WTC11 (cell line): ENCODE data around the gene RPH3AL. TPM values are rescaled to one million over a fixed set of nuclear protein-coding genes. Genes with fewer than 3 reads are reported as not detected.
"Not testable (repeated sequence)": the region's sequence is repeated elsewhere in the genome, so short reads cannot be mapped to it uniquely, and the experiment has no call there.

ENCODE experiments used
- ATAC-seq: fragments of 200-7000 bp; cut with Tn5 transposase; 2 replicates; pipeline ENCODE4 v1.10.0; 2021; ENCODE audit warnings: mild to moderate bottlenecking, moderate library complexity
- CTCF ChIA-PET: fragments of 300-600 bp; sonication (Branson Sonifier 250); formaldehyde crosslinking; loops from one replicate; lab custom pipeline; 2021; ENCODE audit warnings: antibody characterized with exemption; lab: Charles Lee
- POLR2A ChIA-PET: fragments of 350-600 bp; sonication (Branson Sonifier 250); formaldehyde crosslinking; loops from one replicate; lab custom pipeline; 2021; ENCODE audit warnings: antibody characterized with exemption; lab: Charles Lee
- DNase-seq: peaks from one replicate; pipeline ENCODE4 v3.0.0; 2021; ENCODE audit warnings: low spot score
- H3K27ac Mint-ChIP-seq: 2 replicates; pipeline ENCODE4 v1.8.0; 2021; ENCODE audit warnings: mixed read lengths
- H3K27me3 Mint-ChIP-seq: 2 replicates; pipeline ENCODE4 v1.8.0; 2021; ENCODE audit warnings: low read depth, mild to moderate bottlenecking, moderate library complexity, mixed read lengths
- H3K36me3 Mint-ChIP-seq: 2 replicates; pipeline ENCODE4 v1.8.0; 2021; ENCODE audit warnings: mixed read lengths
- H3K4me1 Mint-ChIP-seq: 2 replicates; pipeline ENCODE4 v1.8.0; 2022; ENCODE audit warnings: mixed read lengths
- H3K4me3 Mint-ChIP-seq: 2 replicates; pipeline ENCODE4 v1.8.0; 2021; ENCODE audit warnings: mild to moderate bottlenecking, moderate library complexity, mixed read lengths
- H3K9me3 Mint-ChIP-seq: 2 replicates; pipeline ENCODE4 v1.8.0; 2021; ENCODE audit warnings: mixed read lengths
- EMX1 ChIP-seq: fragments of 250-450 bp; sonication (Bioruptor Pico); IDR thresholded peaks from 2 replicates; pipeline ENCODE4 v1.8.0; 2021; ENCODE audit warnings: mild to moderate bottlenecking
- ETV6 ChIP-seq: sonication (generic); formaldehyde crosslinking; IDR thresholded peaks from 2 replicates; pipeline ENCODE4 v1.8.1; 2022; ENCODE audit warnings: mild to moderate bottlenecking, missing genetic modification reagents
- FOXJ3 ChIP-seq: sonication (generic); formaldehyde crosslinking; IDR thresholded peaks from 2 replicates; pipeline ENCODE4 v1.9.0; 2021; ENCODE audit warnings: missing genetic modification reagents, mild to moderate bottlenecking, borderline replicate concordance
- JAZF1 ChIP-seq: fragments of 250-450 bp; sonication (Bioruptor Pico); IDR thresholded peaks from 2 replicates; pipeline ENCODE4 v1.9.0; 2021; ENCODE audit warnings: moderate library complexity, mild to moderate bottlenecking, inconsistent platforms
- KAT7 ChIP-seq: sonication (generic); formaldehyde crosslinking; IDR thresholded peaks from 2 replicates; pipeline ENCODE4 v1.8.1; 2023; ENCODE audit warnings: missing genetic modification reagents, mild to moderate bottlenecking, borderline replicate concordance
- NFE2L1 ChIP-seq: sonication (generic); formaldehyde crosslinking; IDR thresholded peaks from 2 replicates; pipeline ENCODE4 v1.8.1; 2023; ENCODE audit warnings: missing genetic modification reagents
- NFYB ChIP-seq: sonication (generic); formaldehyde crosslinking; conservative IDR thresholded peaks from 2 replicates; pipeline ENCODE4 v1.8.0; 2022; ENCODE audit warnings: low read depth, missing genetic modification reagents
- PRRX2 ChIP-seq: fragments of 250-450 bp; sonication (Bioruptor Pico); IDR thresholded peaks from 2 replicates; pipeline ENCODE4 v1.8.0; 2021; ENCODE audit warnings: mild to moderate bottlenecking
- TEAD4 ChIP-seq: sonication (generic); formaldehyde crosslinking; IDR thresholded peaks from 2 replicates; pipeline ENCODE4 v1.8.0; 2022; ENCODE audit warnings: mild to moderate bottlenecking, missing genetic modification reagents
- ZBTB21 ChIP-seq: sonication (generic); formaldehyde crosslinking; IDR thresholded peaks from 2 replicates; pipeline ENCODE4 v1.8.1; 2023; ENCODE audit warnings: mild to moderate bottlenecking, missing genetic modification reagents, borderline replicate concordance
- ZNF317 ChIP-seq: sonication (generic); formaldehyde crosslinking; IDR thresholded peaks from 2 replicates; pipeline ENCODE4 v1.8.1; 2023; ENCODE audit warnings: low read depth, mild to moderate bottlenecking, moderate library complexity, missing genetic modification reagents, borderline replicate concordance
- ZNF423 ChIP-seq: fragments of 250-450 bp; sonication (Bioruptor Pico); IDR thresholded peaks from 2 replicates; pipeline ENCODE4 v2.1.2; 2022; ENCODE audit warnings: mild to moderate bottlenecking, moderate library complexity
- total RNA-seq: library from RNA; stranded (reverse); gene quantifications from 3 replicates; pipeline ENCODE4 v1.2.3, GENCODE V29; 2021
- TF ChIP-seq, protein P1 (sequence below): fragments of 250-450 bp; sonication (Bioruptor Pico); IDR thresholded peaks from 2 replicates; pipeline ENCODE4 v1.9.0; 2021; ENCODE audit warnings: mild to moderate bottlenecking
- TF ChIP-seq, protein P2 (sequence below): sonication (generic); formaldehyde crosslinking; IDR thresholded peaks from 2 replicates; pipeline ENCODE4 v1.8.1; 2023; ENCODE audit warnings: mild to moderate bottlenecking, missing genetic modification reagents, borderline replicate concordance
- TF ChIP-seq, protein P3 (sequence below): fragments of 250-450 bp; sonication (Bioruptor Pico); IDR thresholded peaks from 2 replicates; pipeline ENCODE4 v1.9.0; 2021; ENCODE audit warnings: mild to moderate bottlenecking
- TF ChIP-seq, protein P4 (sequence below): fragments of 200-600 bp; IDR thresholded peaks from 2 replicates; pipeline ENCODE4 v1.8.0; 2022; ENCODE audit warnings: antibody characterized with exemption
- TF ChIP-seq, protein P5 (sequence below): fragments of 250-450 bp; sonication (Bioruptor Pico); IDR thresholded peaks from 2 replicates; pipeline ENCODE4 v2.1.2; 2022; ENCODE audit warnings: mild to moderate bottlenecking, moderate library complexity
- TF ChIP-seq, protein P6 (sequence below): sonication (generic); formaldehyde crosslinking; conservative IDR thresholded peaks from 2 replicates; pipeline ENCODE4 v1.8.1; 2022; ENCODE audit warnings: mild to moderate bottlenecking, missing genetic modification reagents
- TF ChIP-seq, protein P7 (sequence below): fragments of 250-450 bp; sonication (Bioruptor Pico); IDR thresholded peaks from 2 replicates; pipeline ENCODE4 v1.9.0; 2021; ENCODE audit warnings: moderate library complexity, mild to moderate bottlenecking, inconsistent platforms, borderline replicate concordance

RPH3AL gene
- total RNA-seq, 1 experiment from 2014 or later, result 2.0 TPM

DNA sequence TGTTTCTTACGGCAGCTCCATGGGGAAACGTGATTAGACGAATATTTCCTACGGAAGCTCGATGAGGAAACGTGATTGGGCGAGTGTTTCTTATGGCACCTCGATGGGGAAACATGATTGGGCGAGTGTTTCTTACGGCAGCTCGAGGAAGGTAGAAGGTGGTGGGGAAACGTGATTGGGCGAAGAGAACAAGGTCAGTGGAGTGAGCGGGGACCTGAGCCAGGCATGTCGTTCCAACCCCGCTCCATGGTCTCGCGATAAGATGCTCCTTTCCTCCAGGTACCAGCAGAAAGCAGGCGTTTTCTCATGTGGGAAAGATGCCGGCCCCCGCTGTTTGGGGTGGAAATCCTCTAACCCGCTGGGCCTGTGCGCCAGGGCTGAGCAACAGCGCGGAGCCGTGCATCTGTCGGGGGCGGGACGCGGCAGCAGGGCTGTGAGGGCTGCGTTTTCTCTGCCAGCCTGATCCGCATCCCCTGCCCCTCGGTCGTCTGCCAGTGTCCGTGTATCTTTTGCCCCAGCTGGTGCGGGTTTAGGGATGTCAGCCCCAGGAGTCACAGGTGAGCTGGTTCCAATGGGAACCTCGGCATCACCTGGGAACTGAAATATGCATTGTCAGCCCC, 145.6 kb downstream of the RPH3AL start:
- ATAC-seq, result no peak
- DNase-seq, result no peak
- H3K9me3 Mint-ChIP-seq, result peaks cover 13% of the 10 kb centered on the region
- H3K4me3 Mint-ChIP-seq, result no peak overlapping the region
- H3K4me1 Mint-ChIP-seq, result no peaks in the 10 kb centered on the region; the same call in 1 of the 2 replicates
- CTCF ChIA-PET, result interaction anchor here (1.1 to 1.2 kb wide), 2 partner anchors 42 to 102 kb away, joined by 3 read pairs; no protein-coding TSS in a partner anchor
- H3K27me3 Mint-ChIP-seq, result peaks cover 11% of the 10 kb centered on the region
- H3K27ac Mint-ChIP-seq, result no peak overlapping the region
- peaks cover 8% of the 10 kb centered on the region for H3K36me3 Mint-ChIP-seq
- TF ChIP-seq, protein P1, sequence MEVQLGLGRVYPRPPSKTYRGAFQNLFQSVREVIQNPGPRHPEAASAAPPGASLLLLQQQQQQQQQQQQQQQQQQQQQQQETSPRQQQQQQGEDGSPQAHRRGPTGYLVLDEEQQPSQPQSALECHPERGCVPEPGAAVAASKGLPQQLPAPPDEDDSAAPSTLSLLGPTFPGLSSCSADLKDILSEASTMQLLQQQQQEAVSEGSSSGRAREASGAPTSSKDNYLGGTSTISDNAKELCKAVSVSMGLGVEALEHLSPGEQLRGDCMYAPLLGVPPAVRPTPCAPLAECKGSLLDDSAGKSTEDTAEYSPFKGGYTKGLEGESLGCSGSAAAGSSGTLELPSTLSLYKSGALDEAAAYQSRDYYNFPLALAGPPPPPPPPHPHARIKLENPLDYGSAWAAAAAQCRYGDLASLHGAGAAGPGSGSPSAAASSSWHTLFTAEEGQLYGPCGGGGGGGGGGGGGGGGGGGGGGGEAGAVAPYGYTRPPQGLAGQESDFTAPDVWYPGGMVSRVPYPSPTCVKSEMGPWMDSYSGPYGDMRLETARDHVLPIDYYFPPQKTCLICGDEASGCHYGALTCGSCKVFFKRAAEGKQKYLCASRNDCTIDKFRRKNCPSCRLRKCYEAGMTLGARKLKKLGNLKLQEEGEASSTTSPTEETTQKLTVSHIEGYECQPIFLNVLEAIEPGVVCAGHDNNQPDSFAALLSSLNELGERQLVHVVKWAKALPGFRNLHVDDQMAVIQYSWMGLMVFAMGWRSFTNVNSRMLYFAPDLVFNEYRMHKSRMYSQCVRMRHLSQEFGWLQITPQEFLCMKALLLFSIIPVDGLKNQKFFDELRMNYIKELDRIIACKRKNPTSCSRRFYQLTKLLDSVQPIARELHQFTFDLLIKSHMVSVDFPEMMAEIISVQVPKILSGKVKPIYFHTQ (CRISPR knock-in tag), result no peak
- TF ChIP-seq TEAD4 (CRISPR knock-in tag), result no peak
- no peak for TF ChIP-seq ZNF317 (CRISPR knock-in tag)
- TF ChIP-seq, protein P2, sequence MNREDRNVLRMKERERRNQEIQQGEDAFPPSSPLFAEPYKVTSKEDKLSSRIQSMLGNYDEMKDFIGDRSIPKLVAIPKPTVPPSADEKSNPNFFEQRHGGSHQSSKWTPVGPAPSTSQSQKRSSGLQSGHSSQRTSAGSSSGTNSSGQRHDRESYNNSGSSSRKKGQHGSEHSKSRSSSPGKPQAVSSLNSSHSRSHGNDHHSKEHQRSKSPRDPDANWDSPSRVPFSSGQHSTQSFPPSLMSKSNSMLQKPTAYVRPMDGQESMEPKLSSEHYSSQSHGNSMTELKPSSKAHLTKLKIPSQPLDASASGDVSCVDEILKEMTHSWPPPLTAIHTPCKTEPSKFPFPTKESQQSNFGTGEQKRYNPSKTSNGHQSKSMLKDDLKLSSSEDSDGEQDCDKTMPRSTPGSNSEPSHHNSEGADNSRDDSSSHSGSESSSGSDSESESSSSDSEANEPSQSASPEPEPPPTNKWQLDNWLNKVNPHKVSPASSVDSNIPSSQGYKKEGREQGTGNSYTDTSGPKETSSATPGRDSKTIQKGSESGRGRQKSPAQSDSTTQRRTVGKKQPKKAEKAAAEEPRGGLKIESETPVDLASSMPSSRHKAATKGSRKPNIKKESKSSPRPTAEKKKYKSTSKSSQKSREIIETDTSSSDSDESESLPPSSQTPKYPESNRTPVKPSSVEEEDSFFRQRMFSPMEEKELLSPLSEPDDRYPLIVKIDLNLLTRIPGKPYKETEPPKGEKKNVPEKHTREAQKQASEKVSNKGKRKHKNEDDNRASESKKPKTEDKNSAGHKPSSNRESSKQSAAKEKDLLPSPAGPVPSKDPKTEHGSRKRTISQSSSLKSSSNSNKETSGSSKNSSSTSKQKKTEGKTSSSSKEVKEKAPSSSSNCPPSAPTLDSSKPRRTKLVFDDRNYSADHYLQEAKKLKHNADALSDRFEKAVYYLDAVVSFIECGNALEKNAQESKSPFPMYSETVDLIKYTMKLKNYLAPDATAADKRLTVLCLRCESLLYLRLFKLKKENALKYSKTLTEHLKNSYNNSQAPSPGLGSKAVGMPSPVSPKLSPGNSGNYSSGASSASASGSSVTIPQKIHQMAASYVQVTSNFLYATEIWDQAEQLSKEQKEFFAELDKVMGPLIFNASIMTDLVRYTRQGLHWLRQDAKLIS, result no peak
- TF ChIP-seq, protein P3, sequence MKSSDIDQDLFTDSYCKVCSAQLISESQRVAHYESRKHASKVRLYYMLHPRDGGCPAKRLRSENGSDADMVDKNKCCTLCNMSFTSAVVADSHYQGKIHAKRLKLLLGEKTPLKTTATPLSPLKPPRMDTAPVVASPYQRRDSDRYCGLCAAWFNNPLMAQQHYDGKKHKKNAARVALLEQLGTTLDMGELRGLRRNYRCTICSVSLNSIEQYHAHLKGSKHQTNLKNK (CRISPR knock-in tag), result no peak
- no peak for TF ChIP-seq ZNF423 (CRISPR knock-in tag)
- no peak for TF ChIP-seq ETV6 (CRISPR knock-in tag)
- TF ChIP-seq PRRX2, result no peak
- TF ChIP-seq ZBTB21, result no peak
- no peak for TF ChIP-seq EMX1 (CRISPR knock-in tag)
- no peak for TF ChIP-seq FOXJ3 (CRISPR knock-in tag)
- POLR2A ChIA-PET, result interaction anchor here (1.2 kb wide), 1 partner anchor 56 kb away, joined by 3 read pairs; no protein-coding TSS in a partner anchor

DNA sequence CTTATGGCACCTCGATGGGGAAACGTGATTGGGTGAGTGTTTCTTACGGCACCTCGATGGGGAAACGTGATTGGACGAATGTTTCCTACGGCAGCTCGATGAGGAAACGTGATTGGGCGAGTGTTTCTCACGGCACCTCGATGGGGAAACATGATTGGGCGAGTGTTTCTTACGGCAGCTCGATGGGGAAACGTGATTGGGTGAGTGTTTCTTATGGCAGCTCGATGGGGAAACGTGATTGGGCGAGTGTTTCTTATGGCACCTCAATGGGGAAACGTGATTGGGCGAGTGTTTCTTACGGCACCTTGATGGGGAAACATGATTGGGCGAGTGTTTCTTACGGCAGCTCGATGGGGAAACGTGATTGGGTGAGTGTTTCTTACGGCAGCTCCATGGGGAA, 146.1 kb downstream of the RPH3AL start:
- not testable (repeated sequence) for DNase-seq, H3K4me3 Mint-ChIP-seq, ATAC-seq, H3K36me3 Mint-ChIP-seq, H3K27ac Mint-ChIP-seq, H3K4me1 Mint-ChIP-seq
- Mint-ChIP-seq H3K27me3 (peaks cover 13% of the 10 kb centered on the region), H3K9me3 (peaks cover 13% of the 10 kb centered on the region)
- peak; percentile 39; the same call in 1 of the 2 replicates for TF ChIP-seq NFYB (CRISPR knock-in tag)
- ChIA-PET CTCF (interaction anchor here (1.1 to 1.6 kb wide), 3 partner anchors 42 to 206 kb away, joined by 3 to 4 read pairs (median 3); no protein-coding TSS in a partner anchor), POLR2A (interaction anchor here (1.2 kb wide), 1 partner anchor 57 kb away, joined by 3 read pairs; no protein-coding TSS in a partner anchor)

DNA sequence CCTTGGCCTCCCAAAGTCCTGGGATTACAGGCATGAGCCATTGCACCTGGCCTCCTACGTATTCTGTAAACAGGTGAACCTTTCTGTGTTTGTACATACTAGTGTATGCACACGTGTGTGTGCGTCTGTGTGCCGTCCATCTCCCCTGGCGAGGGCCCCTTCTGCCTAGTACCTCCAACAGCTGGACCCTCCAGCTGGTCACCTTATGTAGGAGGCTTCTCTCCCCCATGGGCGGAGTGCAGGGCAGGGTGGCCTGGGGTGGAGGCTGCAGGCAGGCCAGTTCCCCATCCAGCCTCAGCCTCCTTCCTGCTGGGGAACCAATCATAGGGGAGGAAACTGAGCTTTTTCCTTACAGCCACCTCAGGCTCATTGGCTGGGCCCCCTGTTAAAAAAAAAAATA, 146.8 kb downstream of the RPH3AL start:
- Mint-ChIP-seq H3K4me3 (no peak overlapping the region), H3K9me3 (peaks cover 13% of the 10 kb centered on the region), H3K36me3 (peaks cover 8% of the 10 kb centered on the region), H3K4me1 (peaks cover 6% of the 10 kb centered on the region), H3K27me3 (peaks cover 13% of the 10 kb centered on the region), H3K27ac (no peak overlapping the region)
- no peak for ATAC-seq
- ChIA-PET CTCF (interaction anchor here (1.1 to 1.6 kb wide), 2 partner anchors 41 to 206 kb away, joined by 3 to 4 read pairs; no protein-coding TSS in a partner anchor), POLR2A (no interaction called here)
- no peak for DNase-seq
- TF ChIP-seq NFE2L1 (CRISPR knock-in tag), result no peak
- no peak for TF ChIP-seq ZNF317 (CRISPR knock-in tag)
- TF ChIP-seq, protein P4, sequence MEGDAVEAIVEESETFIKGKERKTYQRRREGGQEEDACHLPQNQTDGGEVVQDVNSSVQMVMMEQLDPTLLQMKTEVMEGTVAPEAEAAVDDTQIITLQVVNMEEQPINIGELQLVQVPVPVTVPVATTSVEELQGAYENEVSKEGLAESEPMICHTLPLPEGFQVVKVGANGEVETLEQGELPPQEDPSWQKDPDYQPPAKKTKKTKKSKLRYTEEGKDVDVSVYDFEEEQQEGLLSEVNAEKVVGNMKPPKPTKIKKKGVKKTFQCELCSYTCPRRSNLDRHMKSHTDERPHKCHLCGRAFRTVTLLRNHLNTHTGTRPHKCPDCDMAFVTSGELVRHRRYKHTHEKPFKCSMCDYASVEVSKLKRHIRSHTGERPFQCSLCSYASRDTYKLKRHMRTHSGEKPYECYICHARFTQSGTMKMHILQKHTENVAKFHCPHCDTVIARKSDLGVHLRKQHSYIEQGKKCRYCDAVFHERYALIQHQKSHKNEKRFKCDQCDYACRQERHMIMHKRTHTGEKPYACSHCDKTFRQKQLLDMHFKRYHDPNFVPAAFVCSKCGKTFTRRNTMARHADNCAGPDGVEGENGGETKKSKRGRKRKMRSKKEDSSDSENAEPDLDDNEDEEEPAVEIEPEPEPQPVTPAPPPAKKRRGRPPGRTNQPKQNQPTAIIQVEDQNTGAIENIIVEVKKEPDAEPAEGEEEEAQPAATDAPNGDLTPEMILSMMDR, result no peak
- no peak for TF ChIP-seq JAZF1 (CRISPR knock-in tag)
- TF ChIP-seq KAT7, result no peak
- TF ChIP-seq, protein P3 (CRISPR knock-in tag), result no peak
- TF ChIP-seq, protein P5, sequence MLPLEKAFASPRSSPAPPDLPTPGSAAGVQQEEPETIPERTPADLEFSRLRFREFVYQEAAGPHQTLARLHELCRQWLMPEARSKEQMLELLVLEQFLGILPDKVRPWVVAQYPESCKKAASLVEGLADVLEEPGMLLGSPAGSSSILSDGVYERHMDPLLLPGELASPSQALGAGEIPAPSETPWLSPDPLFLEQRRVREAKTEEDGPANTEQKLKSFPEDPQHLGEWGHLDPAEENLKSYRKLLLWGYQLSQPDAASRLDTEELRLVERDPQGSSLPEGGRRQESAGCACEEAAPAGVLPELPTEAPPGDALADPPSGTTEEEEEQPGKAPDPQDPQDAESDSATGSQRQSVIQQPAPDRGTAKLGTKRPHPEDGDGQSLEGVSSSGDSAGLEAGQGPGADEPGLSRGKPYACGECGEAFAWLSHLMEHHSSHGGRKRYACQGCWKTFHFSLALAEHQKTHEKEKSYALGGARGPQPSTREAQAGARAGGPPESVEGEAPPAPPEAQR (CRISPR knock-in tag), result no peak
- TF ChIP-seq, protein P6, sequence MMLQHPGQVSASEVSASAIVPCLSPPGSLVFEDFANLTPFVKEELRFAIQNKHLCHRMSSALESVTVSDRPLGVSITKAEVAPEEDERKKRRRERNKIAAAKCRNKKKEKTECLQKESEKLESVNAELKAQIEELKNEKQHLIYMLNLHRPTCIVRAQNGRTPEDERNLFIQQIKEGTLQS (CRISPR knock-in tag), result no peak
- TF ChIP-seq, protein P7, sequence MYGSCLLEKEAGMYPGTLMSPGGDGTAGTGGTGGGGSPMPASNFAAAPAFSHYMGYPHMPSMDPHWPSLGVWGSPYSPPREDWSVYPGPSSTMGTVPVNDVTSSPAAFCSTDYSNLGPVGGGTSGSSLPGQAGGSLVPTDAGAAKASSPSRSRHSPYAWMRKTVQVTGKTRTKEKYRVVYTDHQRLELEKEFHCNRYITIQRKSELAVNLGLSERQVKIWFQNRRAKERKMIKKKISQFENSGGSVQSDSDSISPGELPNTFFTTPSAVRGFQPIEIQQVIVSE, result no peak
